GM19463 (cell line): ENCODE results near the gene CD36.

Source experiments
- ATAC-seq: cut with Tn5 transposase; IDR thresholded peaks from one replicate; pipeline ENCODE4 v1.9.1; 2021; ENCODE audit warnings: mild to moderate bottlenecking, moderate library complexity; ENCODE audit not compliant: unreplicated experiment

The CD36 gene

DNA sequence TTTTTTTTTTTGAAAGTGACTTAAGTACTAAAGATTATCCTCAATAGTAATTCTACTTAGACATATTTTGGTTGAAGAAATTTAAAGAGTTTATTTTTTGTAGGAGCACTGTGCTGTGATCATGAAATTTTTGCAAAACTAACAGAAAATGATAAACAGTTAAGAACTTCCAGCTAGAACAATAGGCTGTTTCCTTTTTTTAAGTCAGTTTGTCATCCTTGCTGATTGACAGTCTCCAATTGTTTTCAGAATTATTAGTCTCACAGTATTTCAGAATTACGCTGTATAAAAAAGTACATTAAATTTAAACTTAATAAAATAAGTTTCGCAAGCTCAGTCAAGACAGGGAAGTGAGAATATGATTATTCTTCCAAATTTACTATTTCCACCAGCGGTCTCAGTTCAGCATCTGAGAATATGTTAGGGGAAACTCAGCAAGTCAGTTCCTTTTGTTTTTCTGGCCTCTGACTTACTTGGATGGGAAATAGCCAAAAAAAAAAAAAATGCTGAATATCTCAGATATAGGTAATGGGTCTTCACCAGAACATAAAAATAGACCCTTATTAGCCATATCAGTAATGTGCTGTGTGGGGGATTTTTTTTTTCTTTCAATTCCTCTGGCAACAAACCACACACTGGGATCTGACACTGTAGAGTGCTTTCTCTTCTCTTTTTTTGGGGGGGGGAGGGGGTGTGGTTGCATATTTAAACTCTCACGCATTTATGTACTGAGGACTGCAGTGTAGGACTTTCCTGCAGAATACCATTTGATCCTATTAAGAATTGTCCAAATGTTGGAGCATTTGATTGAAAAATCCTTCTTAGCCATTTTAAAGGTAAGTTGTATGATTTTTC, at the start of gene CD36:
Gene CD36 (plus strand): TSS at position 732 of the 855 bp plus-strand sequence. CDS start 8,099 bp downstream, outside the sequence.
- ATAC-seq, result peak; percentile 89

DNA sequence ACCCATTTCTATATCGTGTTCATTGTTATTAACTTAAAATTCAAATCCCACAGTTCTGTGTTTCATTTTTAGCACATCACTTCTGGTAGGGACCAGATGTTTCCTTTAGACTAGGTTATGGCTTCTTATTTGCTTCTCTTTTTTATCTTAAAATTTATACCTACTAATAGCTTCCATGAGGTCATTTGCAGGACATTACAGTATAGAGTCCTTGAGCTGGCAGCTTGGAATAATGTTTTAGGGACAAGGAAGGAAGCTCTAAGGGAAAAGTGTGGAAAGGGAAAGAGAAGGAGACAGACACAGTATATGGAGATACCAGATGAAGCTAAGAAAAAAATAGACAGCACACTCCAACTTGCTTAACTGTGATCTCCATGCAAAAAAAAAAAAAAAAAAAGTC, 48.8 kb upstream of the CD36 start:
- ATAC-seq, result no peak

DNA sequence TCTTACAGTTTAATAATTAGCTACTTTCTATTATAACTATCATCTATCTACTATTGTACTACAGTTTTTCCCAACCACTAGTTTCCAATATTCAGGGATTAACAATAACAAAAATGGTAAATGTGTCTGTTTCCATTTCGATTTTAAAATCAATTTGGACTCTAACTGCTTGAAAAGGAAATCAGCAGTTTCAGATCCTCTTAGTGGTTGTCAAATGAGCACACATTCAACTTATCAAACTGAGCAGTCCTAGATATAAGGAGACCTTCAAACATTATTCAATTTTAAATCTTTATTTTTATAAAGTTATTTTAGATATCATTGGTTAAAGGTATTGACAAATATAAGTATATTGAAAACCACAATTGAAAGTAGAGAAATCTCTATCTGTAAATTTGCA, 46.8 kb upstream of the CD36 start:
- no peak for ATAC-seq

DNA sequence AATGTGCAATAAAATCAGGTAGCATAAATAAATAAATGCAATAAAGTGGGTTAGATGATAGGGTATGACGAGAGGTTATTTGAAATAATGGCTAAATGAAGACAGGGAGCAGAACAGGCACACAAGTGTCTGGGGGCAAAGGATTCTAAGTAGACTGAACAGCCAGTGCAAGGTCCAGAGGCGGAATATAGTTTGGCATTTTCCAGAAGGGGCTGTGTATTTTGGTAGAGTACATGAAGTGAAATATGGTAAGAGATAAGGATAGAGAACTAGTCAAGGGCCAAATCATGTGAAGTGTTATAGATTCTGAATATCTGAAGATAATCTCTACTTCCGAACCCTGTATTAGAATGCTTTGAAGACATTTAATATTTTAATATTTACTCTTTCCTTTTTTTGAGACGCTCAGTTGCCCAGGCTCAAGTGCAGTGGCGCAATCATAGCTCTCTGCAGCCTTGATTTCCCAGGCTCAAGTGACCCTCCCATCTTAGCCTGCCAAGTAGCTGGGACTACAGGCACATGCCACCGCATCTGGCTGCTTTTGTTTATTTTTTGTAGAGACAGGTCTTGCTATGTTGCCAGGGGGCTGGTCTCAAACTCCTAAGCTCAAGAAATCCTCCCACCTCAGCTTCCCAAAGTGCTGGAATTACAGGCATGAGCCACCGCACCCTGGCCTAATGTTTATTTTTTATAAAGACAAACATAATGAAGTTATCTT, 44.4 kb upstream of the CD36 start:
- no peak for ATAC-seq

DNA sequence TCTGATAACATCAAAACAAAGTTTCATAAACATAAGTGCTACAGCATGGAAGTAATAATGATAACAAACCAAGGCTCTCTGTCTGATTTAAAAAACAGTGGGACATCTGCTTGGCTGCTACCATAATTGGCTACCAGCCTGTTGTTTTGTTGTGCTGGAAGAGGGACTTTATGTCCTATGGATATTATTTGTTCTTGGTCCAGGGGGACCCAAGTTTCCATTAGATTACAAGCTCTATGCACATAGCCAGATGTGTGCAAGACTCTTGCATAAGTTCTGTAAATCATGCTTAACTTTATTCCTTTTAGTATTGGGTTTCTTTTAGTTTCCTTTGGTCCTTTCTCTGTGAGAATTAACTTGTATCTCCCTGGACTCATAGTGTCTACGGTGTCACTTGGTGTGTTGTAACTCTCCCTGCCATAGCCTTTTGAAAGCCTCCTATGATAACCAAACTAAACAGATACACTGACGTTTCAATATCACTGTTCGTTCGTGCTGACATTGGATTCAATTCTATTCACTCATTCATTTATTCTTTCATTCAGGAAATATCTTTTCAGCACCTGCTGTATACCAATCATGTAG, 41.4 kb upstream of the CD36 start:
- no peak for ATAC-seq

DNA sequence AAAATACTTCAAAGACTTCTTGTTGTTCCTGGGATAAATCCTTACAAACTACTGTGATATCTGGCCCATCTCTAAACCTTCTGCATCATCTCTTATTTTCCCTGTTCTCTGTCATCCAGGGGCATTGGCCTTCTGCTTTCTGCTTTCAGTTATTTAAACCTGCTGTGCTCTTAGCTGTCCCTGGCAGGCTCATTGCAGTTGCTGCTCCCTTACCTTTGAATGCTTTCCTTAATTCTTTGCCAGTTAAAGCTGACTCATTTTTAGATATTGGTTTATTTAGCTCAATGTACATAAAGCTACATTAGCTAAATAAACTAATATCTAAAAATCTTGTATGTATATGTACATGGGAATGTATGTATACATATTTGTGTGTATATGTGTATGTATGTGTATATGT, 40.6 kb upstream of the CD36 start:
- ATAC-seq, result no peak

DNA sequence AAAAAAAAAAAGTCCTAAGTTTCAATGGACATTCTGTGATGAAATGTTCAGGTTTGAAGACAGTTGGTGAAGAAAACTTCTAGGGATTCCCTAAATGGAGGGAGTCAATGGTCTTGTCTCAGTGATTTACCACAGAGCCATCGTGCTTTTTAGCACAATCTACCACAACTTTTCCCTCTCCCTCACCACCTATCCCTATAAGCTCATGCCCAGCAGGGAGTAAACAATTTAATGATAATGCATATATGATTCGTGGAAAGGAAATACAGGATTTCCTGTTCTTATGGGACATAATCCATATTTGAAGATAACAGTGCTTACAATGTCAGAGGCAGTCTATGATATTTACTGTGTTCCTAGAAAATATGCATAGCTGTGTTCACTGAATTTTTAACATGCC, 38.4 kb upstream of the CD36 start:
- no peak for ATAC-seq

DNA sequence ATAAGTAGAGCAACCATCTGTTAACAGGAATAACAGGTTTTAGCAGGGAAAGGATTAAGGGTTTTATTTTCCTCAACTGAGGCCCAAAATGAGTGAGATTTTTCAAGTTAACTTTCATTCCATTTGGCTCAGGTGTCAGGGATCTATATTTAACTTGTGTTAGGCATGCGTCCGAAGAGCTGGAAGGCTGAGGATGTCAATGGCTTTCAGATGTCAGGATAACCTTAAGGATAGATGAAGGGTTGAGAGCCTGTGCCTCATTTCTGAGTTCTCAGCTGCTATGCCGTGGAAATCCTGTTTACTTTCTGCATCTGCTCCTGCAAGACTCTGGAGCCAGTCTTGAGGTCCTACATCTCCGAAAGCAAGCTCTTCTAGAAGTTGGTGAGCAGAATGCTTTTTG, 36.4 kb upstream of the CD36 start:
- ATAC-seq, result no peak

DNA sequence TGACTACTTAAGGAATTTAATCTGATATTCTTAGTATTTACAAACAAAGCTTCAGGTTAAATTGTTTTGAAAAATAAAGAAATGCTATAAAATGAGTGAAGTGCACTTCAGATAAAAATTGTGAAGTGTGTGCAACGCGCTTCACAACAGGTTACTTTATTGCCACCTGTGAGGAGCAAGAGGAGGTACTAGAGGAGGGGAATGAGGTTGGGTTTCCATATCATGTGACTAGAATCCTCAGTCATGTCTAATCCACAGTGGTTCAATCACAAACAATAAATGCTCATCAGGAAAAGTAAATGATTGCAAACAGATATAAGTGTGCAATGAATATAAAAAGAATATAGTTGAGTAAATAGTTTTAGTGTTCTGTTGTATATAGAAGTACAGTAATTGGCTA, 34.5 kb upstream of the CD36 start:
- no peak for ATAC-seq

DNA sequence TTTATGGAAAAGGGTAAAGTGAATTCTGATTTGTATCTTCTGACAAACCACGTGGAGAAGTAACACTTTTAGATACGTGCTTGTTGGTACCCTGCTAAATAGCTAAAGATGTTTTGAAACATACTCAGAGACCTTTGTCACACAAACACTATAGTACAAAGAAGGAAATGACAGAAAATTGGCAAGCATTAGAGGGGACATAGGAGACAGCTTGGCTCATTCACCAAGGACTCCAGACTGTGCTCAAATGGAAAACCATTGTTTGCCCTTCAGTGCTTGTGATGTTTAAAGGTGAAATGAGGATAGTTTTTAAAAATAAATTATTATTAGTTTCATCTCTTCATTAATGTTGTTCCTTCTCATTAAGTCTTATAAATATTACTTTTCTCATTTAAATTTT, 34.0 kb upstream of the CD36 start:
- no peak for ATAC-seq

DNA sequence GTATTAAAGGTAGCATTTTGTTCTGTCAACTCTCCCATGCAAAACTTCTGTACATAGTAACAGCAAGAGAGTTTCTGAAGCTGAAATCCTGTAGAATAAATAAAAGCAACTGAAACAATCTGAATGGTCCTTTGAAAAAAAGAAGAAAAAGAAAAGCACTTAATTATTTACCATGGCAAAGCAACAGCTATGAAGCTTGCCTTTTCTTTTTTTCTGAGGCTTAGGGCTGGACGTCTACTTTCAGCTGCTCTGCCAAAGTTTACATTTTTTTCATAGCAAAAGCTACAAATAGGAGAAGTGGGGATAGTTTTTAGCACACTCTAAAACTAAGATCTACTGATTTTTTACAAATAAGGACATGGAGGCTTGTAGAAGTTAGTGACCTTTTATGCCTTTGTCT, 31.3 kb upstream of the CD36 start:
- no peak for ATAC-seq

DNA sequence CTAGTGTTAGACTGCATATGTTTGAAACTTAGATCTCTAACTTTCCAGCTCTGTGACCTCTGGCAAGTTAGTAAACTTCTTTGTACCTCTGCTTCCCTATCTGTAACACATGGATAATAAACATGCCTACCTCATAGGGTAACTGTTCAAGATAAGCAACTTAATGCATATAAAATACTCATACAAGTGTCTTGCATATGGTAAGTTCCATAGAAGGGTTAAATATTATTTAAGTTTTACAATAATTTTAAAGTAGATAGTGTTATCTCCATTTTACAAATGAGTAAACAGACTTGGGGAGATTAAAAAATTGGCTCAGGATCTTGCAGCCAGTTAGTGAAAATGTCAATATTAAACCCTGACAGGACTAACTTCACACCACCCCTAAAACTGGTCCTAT, 30.1 kb upstream of the CD36 start:
- no peak for ATAC-seq

DNA sequence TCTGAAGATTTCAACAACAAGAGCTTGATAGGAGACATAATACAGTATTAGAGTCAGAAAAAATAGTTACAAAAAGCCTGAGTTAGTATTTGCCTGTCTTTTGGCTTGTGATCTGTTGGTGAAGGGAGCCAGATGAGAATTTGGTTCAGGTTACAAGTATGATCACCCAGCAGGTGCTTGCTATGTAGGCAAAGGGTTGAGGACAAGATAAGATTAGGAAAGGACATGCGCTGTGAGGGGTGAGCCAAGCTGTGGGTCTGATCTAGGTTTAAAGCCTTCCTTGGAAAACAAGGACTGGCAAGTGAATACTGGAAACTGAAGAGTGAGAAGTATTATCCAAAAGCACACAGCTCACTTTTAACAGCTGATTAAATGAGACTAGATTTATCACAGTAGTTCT, 28.7 kb upstream of the CD36 start:
- no peak for ATAC-seq

DNA sequence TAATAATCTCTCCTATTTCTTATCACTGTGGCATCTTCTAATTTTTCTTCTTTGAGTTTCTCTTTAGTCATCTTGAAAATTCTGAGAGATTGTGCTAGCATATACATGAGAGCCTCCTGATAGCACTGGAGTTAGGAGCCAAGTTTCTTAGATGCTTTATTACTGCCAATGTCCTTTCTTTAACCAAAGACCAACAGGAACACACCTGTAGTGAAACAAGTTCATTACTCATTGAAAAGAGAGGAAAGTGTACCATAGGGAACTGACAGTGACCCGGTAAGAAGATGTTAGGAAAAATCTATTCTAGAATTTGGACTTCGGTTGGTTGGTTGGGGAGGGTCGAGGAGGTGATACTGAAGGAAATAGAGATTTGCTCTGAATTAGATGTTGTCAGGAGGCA, 27.1 kb upstream of the CD36 start:
- no peak for ATAC-seq

DNA sequence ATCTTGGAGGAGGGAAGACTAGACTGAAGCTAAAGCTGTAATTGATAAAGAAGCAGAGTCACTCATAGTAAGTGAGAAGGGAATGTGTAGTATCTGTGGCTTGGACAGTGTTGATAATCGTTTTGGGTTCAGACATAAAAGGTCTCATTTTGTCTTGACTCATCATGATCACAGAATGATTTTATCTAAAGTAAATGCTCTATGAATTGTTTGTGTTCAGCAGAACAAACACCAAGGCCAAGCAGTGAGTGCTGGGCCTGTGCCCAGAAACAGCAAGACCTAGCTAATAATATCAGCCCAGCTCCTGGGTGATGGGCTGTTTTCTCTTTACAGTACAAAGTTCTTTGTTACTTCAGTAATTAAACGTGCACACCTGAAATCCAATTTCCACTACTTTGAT, 26.7 kb upstream of the CD36 start:
- no peak for ATAC-seq

DNA sequence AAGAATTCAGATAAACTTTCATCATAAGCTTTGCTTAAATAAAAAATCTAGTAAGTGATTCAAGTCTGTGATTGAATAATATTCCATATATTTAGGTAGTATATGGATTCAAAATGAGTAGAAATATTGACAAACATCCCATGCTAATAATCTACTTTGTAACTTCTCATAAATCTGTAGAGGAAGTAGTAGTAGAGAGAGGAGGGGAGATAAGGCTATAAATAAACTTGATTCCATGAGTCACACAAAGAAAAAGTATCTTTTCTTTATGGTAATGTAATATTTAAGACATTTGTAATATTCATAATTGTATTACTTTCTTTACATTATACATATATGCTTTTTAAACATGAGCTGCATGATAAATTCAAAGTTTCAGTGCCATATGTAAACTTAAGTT, 25.6 kb upstream of the CD36 start:
- ATAC-seq, result no peak

DNA sequence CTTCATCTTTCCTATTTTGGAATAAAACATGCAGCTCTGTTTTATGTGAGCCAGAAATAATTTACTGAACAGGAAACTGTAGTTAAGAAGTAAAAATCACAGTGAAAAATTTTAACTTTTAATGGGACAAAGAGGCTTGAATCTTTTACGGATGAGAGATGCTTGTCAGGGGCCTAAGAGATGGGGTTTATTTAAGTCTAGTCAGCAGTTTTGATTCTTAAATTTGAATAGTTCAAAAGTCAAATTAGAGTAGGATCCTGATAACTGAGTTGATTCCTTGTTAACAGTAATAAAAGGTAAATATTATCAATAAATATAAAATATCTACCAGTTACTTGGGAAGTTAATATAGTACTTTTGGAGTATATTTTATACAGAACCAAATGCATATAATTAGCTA, 24.9 kb upstream of the CD36 start:
- ATAC-seq, result no peak

DNA sequence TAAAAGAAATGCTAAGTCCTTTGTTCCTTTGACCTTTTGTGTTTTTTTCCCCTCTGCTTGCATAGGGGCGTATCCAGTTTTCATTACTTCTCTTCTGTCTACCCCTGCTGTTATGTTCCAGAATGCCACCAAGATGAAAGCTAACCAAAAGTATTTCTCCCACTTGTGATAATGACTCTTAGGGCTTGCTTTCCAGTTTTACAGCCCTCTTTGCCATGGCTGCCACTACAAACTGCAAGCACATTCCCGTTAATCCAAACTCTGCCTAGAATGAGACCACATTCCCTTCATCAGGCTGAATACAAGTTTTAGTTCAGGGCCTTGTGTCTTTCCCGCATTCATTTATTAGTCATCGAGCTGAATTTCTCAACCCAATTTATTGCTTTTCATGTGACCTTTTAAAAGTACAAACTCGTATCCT, 23.6 kb upstream of the CD36 start:
- ATAC-seq, result no peak

DNA sequence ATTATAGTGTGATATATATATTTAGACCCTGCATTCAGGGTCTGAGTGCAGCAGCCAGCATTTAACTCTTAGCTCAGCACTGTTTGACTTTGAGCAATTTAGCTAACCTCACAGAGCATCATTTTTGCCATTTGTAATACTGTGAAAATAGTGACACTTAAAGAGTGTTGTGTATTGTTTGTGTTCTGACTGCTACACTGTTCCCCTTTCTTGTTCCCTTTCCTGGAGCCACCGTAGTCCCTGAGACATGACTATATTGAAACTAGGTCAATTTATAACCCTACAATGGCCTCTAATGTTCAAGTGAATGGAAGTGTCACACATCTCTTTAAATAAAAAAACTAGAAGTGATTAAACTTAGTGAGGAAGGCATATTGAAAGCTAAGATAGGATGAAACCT, 20.3 kb upstream of the CD36 start:
- ATAC-seq, result no peak

DNA sequence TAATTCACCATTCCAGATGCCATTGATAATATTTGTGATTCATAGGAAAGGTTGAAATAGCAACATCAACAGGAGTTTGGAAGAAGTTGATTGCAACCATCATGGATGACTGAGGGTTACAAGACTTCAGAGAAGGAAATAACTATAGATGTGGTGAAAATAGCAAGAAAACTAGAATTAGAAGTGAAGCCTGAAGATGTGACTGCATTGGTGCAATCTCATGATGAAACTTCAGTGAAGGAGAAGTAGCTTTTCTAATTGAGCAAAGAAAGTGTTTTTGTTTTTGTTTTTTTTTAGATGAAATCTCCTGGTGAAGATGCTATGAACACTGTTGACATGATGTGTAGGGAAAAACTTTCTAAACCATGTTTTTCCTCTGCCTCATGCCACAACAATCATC, 18.7 kb upstream of the CD36 start:
- ATAC-seq, result no peak

DNA sequence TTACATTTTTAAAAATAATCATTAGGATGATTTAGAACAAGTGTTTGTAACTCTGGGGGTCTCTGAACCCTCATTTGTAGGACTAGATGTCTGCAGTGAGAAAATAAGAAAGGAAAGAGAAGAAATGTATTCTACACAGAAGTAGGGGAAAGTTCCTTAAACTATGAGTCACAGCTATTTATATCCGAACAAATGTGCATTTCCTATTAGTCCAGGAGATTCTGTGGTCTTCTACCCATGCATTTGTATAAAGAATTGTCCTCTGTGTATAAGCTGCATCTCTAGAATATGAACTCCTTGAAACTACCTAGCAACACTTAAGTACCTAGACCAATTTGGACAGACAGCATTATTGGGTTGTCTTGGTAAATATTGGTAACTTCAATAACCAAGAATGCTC, 15.9 kb upstream of the CD36 start:
- no peak for ATAC-seq
